Gastroesophageal sphincter (tissue), 3 donors: Measurements from ENCODE around the gene ADAMTS2.
A peak's percentile ranks its signal among the peaks of the same experiment; 100 is the strongest.

Experiments
- CTCF ChIP-seq, 4 experiments: fragments of 200-600 bp in 2 of 4; fragments of 450-650 bp in 2 of 4; sonication (generic) in 1 of 4; IDR thresholded peaks; one replicate each; pipeline ENCODE4 v1.5.1; 2017 to 2019; ENCODE audit warnings: antibody characterized with exemption in 4 of 4, mild to moderate bottlenecking in 2 of 4, moderate library complexity in 2 of 4
- POLR2A ChIP-seq, 2 donors: fragments of 450-650 bp; IDR thresholded peaks; one replicate each; pipeline ENCODE4 v1.6.1; 2017; ENCODE audit warnings: antibody characterized with exemption in 2 of 2, mild to moderate bottlenecking in 2 of 2, moderate library complexity in 1 of 2

GRCh38 chr5:179345433-179346321 is at the start of gene ADAMTS2:
- peak in 1 of 4 experiments; percentile 16 for TF ChIP-seq CTCF (IDR thresholded peaks at IDR 0.05)
- no peak for TF ChIP-seq POLR2A (IDR thresholded peaks at IDR 0.05)
